ENCODE results near the gene TBX21.
"Not testable (repeated sequence)": the region's sequence is repeated elsewhere in the genome, so short reads cannot be mapped to it uniquely, and the experiment has no call there.

TBX21 gene

DNA sequence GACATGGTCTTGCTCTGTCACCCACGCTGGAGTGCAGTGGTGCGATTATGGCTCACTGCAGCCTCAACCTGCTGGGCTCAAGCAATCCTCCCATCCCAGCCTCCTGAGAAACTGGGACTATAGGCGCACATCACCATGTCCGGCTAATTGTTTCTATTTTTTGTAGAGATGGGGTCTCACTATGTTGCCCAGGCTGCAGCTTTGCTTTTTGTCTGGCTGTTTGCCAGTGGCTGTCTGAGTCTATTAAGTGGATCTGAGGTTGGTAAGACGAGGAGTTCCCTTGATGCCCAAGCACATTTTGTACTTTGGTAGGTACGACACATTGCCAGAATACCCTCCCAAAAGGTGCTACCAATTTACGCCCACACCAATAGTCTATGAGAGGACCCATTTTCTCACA is 5.1 kb downstream of the TBX21 start:
- FAIRE-seq (no peak), DNase-seq (ENCODE audit: insufficient read length, low spot score) (no peak)
- no peak for TF ChIP-seq POLR2A (IDR thresholded peaks at IDR 0.05; ENCODE audit: low read depth, low read length)

DNA sequence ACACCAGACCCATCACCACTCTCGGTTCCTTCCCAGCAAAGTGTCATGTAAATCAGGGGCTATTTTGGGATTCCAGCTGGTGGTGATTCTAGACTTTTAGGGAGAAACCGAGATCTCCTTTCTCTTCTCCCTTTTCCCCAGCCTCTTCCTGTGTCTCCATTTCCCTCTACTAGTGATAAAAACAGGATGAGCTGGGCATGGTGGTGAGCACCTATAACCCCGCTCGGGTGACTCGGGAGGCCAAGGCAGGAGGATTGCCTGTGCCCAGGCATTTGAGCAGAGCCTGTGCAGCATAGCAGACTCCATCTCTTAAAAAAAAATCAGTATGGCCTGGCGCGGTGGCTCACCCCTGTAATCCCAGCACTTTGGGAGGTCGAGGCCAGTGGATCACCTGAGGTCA is 6.1 kb downstream of the TBX21 start:
- no peak for TF ChIP-seq POLR2A (IDR thresholded peaks at IDR 0.05; ENCODE audit: low read depth, low read length)
- DNase-seq (ENCODE audit: insufficient read length, low spot score) (no peak), FAIRE-seq (no peak)

DNA sequence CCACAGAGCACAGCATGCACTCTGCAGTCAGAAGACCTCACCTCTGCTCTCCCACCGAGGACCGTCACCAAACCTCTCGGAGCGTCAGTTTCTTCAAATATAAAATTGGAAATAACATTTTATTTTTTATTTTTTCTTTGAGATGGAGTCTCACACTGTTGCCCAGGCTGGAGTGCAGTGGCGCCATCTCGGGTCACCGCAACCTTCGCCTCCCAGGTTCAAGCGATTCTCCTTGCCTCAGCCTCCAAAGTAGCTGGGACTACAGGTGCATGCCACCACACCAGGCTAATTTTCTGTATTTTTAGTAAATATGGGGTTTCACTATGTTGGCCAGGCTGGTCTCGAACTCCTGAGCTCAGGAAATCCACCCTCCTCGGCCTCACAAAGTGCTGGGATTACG is 6.9 kb downstream of the TBX21 start:
- not testable (repeated sequence) for FAIRE-seq; DNase-seq (ENCODE audit: insufficient read length, low spot score)

DNA sequence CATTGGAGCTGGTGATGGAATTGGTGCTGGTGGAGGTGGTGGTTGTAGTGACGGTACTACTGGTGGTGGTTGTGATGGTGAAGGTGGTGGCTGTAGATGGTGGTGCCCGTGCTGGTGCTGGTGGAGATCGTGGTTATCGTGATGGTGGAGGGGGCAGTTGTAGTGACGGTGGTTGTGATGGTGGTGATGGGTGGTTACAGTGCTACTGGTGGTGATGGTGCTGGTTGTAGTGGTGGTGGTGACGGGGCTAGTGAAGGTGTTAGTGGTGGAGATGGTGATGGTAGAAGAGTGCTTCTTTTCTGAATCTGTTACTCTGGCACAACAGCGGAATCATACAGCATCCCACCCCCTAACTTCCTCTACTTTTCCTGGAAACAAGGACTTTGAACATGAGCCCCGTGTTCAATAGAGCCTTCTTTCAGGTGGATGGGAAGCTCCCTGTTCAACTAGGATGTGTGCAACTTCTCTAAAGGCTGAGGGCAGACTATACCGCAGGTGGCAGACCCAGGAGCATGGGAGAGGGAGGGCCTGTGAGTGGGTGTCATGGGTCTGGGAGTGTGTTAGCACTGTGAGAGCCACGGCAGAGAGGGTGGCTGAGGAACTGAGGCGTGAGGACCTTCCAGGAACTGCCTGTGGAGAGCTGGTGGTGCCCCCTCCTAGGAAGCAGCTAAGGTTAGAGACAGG is 8.2 kb downstream of the TBX21 start:
- no peak for DNase-seq (ENCODE audit: insufficient read length, low spot score)
- TF ChIP-seq POLR2A (IDR thresholded peaks at IDR 0.05; ENCODE audit: low read depth, low read length) = no peak
- FAIRE-seq = no peak

DNA sequence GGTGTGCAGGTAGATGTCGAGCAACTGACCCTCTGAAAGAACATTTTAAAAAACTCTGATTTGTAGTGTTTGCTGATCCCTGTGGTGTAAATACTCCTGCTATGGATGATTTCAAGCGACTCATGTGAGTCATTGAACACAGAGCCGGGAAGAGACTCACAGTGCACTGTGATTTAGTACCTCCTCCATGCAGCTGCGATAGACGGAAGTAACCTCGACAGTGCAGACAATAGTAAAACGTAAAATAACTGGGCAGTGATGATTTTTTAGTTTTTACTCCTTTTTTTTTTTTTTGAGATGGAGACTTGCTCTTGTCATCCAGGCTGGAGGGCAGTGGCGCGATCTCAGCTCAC is 8.7 kb downstream of the TBX21 start:
- no peak for TF ChIP-seq POLR2A (IDR thresholded peaks at IDR 0.05; ENCODE audit: low read depth, low read length)
- no peak for FAIRE-seq
- DNase-seq (ENCODE audit: insufficient read length, low spot score) = no peak

DNA sequence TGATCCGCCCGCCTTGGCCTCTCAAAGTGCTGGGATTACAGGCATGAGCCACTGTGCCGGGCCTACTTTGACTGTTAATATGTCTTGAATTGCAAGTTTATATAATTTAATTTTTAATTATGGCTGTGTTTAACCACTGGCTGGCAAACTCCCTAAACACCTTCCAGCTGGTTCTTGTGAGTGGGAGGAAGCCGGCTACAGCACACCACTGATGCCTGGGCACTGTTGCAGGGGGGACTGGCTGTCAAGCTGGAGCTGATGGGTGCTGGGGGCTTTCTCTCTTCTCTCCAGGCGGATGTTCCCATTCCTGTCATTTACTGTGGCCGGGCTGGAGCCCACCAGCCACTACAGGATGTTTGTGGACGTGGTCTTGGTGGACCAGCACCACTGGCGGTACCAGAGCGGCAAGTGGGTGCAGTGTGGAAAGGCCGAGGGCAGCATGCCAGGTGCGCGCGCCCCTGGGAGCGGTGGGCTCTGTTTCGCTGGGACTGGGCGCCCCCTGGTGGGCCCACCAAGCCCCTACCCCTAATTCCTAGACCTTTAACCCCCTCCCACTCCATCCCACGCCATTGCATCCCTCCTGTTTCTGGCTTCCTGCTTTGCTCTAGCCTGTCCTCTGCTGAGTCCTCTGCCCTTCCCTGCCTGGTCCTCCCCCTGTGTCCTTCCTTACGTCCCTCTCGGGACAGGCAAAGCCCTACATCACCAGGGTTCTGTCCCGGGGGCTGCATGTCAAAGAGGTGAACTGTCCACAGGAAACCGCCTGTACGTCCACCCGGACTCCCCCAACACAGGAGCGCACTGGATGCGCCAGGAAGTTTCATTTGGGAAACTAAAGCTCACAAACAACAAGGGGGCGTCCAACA is 9.5 kb downstream of the TBX21 start:
- no peak for FAIRE-seq

DNA sequence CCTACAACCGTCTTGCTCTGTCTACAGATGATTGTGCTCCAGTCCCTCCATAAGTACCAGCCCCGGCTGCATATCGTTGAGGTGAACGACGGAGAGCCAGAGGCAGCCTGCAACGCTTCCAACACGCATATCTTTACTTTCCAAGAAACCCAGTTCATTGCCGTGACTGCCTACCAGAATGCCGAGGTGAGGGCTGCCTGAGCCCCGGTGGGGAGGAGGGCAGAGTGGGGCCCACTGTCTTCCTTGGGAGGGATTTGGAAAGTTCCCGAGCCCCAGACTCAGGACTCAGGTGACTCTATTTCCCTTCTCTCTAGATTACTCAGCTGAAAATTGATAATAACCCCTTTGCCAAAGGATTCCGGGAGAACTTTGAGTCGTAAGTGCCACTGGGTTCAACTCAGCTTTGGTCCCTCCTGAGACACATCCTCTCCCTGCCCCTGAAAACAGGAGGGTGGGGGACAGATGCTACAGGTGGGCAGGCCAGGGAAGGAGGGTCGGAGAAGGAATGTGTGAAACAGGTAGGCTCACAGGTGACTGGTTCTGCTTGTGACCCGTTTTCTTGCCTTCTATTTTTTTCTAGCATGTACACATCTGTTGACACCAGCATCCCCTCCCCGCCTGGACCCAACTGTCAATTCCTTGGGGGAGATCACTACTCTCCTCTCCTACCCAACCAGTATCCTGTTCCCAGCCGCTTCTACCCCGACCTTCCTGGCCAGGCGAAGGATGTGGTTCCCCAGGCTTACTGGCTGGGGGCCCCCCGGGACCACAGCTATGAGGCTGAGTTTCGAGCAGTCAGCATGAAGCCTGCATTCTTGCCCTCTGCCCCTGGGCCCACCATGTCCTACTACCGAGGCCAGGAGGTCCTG is 11.4 kb downstream of the TBX21 start:
- TF ChIP-seq POLR2A (IDR thresholded peaks at IDR 0.05; ENCODE audit: low read depth, low read length) = no peak
- FAIRE-seq = no peak

More for the DNA sequence above, 9.5 kb downstream of the TBX21 start:
- no peak for DNase-seq (ENCODE audit: insufficient read length, low spot score)
- TF ChIP-seq POLR2A (IDR thresholded peaks at IDR 0.05; ENCODE audit: low read depth, low read length) = no peak

DNA sequence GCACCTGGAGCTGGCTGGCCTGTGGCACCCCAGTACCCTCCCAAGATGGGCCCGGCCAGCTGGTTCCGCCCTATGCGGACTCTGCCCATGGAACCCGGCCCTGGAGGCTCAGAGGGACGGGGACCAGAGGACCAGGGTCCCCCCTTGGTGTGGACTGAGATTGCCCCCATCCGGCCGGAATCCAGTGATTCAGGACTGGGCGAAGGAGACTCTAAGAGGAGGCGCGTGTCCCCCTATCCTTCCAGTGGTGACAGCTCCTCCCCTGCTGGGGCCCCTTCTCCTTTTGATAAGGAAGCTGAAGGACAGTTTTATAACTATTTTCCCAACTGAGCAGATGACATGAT is 12.0 kb downstream of the TBX21 start:
- no peak for TF ChIP-seq POLR2A (IDR thresholded peaks at IDR 0.05; ENCODE audit: low read depth, low read length)
- FAIRE-seq (no peak), DNase-seq (ENCODE audit: insufficient read length, low spot score) (no peak)

More for the DNA sequence above, 11.4 kb downstream of the TBX21 start:
- no peak for DNase-seq (ENCODE audit: insufficient read length, low spot score)

DNA sequence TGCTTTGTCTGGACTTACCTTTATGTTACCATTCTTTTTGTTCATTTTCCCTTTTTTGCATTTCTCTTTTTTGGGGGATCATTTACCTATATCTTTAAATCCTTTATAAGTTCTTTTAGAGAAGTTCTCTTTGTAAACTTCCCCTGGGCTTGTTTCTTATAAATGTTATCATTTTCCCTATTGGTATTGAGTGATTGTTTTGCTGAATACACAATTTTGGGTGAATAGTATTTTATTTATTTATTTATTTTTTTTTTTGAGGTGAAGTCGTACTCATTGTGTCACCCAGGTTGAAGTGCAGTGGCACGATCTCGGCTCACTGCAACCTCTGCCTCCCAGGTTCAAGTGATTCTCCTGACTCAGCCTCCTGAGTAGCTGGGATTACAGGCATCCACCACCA is 18.4 kb downstream of the TBX21 start:
- no peak for FAIRE-seq
- no peak for DNase-seq (ENCODE audit: insufficient read length, low spot score)

DNA sequence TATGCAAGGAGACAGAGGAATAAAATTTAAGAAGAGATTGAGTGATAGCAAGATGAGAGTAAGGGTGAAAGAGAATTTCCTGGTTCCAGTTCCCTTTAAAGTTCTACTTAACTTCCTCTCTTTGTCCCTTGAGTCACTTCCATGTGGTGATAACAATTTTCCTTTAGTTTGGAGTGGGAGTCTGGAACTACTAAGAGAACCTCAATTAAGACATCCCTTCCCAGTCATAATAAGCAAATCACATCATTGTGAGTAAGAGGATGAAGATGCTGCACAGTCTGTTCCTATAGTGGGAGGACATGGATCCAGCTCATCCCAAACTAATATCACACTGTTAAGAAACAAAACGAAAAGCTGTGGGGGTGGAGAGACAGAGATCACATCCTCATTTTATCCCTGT is 24.4 kb downstream of the TBX21 start:
- no peak for TF ChIP-seq POLR2A (IDR thresholded peaks at IDR 0.05; ENCODE audit: low read depth, low read length)
- FAIRE-seq (no peak), DNase-seq (ENCODE audit: insufficient read length, low spot score) (no peak)

More for the DNA sequence above, 18.4 kb downstream of the TBX21 start:
- no peak for TF ChIP-seq POLR2A (IDR thresholded peaks at IDR 0.05; ENCODE audit: low read depth, low read length)

DNA sequence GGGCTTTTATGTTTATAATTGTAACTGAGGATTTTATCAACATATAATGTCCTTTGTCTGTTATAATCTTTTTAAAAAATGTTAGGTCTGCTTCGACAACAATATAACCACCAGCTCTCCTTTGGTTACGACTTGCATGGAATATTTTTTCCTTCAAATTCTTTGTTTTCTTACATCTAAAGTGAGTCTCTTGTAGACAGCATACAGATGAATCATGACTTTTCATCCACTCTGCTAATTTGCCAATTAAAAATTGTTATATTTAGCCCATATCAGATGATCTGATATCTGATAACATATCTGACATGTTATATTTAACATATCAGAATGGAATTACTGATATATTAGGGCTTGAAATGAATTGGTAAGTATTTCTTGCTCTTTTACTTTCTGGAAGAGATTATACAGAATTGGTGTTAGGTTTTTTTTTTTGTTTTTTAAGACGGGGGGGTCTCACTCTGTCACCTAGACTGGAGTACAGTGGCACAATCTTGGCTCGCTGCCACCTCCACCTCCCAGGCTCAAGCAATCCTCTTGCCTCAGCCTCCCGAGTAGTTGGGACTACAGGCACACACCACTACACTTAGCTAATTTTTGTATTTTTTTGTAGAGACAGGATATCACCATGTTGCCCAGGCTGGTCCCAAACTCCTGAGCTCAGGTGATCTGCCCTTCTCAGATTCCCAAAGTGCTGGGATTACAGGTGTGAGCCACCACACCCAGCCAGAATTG is 27.5 kb downstream of the TBX21 start:
- no peak for TF ChIP-seq POLR2A (IDR thresholded peaks at IDR 0.05; ENCODE audit: low read depth, low read length)
- DNase-seq (ENCODE audit: insufficient read length, low spot score) (no peak), FAIRE-seq (no peak)

DNA sequence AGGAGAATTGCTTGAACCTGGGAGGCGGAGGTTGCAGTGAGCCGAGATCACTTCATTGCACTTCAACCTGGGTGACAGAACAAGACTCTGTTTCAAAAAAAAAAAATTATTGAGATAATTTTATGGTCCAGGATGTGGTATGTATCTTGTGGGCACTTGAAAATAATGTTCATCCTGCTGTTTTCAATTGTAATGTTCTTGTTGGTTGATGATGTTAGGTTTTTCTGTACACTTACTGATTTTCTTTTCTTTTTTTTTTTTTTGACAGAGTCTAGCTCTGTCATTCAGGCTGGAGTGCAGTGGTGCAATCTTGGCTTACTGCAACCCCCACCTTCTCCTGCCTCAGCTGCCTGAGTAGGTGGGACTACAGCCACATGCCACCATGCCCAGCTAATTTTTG is 29.7 kb downstream of the TBX21 start:
- DNase-seq (ENCODE audit: insufficient read length, low spot score) (no peak), FAIRE-seq (no peak)
- TF ChIP-seq POLR2A (IDR thresholded peaks at IDR 0.05; ENCODE audit: low read depth, low read length) = no peak

DNA sequence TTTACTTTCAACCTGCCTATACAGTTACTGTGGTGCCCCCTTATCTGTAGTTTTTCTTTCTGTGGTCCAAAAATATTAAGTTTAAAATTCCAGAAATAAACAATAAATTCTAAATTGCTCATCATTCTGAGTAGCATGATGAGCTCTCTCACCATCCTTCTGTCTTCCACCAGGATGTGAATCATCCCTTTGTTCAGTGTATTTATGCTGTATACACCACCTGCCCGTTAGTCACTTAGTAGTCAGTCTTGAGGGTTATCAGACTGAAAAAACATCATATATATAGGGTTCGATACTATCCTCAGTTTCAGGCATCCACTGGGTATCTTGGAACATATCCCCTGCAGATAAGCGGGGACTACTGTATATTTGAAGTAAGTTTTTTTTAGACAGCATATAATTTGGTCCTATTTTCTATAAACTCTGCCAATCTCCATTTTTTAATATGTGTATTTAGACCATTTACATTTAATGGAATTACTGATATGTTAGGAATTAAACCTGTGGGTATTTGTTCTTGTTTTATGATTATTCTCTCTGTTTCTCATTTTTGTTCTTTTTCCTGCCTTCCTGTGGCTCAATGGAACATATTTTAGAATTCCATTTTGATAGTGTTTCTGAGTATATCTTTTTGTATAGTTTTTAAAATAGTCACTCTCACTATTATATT is 31.0 kb downstream of the TBX21 start:
- FAIRE-seq = no peak
- DNase-seq (ENCODE audit: insufficient read length, low spot score) = no peak
- no peak for TF ChIP-seq POLR2A (IDR thresholded peaks at IDR 0.05; ENCODE audit: low read depth, low read length)

DNA sequence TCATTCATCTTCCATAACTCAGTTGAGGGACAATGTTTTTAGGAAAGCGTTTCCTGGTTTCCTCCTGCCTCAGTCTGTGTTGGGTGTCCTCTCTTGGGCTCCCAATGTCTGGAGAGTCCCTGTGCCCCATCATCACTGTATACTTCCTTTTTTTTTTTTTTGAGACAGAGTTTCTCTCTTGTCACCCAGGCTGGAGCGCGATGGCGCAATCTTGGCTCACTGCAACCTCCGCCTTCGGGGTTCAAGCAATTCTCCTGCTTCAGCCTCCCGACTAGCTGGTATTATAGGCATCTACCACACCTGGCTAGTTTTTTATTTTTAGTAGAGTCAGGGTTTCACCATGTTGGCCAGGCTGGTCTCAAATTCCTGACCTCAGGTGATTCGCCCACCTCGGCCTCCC is 40.6 kb downstream of the TBX21 start:
- not testable (repeated sequence) for DNase-seq (ENCODE audit: insufficient read length, low spot score); FAIRE-seq

Measured in H54 (cell line).